Natural killer cell (primary cell): ENCODE results near the gene GSAP. TPM values are rescaled to one million over a fixed set of nuclear protein-coding genes. Genes with fewer than 3 reads are reported as not detected.

Experiments used
- ATAC-seq, 3 donors: fragments of 150-1000 bp in 2 of 3; fragments of 200-7000 bp in 1 of 3; cut with Tn5 transposase; 1 replicate in 1 of 3; 2 replicates in 2 of 3; pipeline ENCODE4 v1.10.0; 2021; ENCODE audit warnings: mild to moderate bottlenecking in 2 of 3, moderate library complexity in 2 of 3
- DNase-seq, 2 donors: peaks; one replicate each; pipeline versions ENCODE4 v3.0.0 to v3.0.0-alpha.2; 2013 to 2021; ENCODE audit warnings: mixed read lengths in 1 of 2
- H3K27ac ChIP-seq: one replicate; pipeline ENCODE4 v1.5.1; 2013; ENCODE audit warnings: mild to moderate bottlenecking, low read length
- H3K27me3 ChIP-seq: one replicate; pipeline ENCODE4 v1.6.1; 2013; ENCODE audit warnings: low read length; ENCODE audit not compliant: control insufficient read depth, insufficient read depth
- H3K36me3 ChIP-seq: one replicate; pipeline ENCODE4 v1.6.1; 2013; ENCODE audit warnings: low read length; ENCODE audit not compliant: control insufficient read depth, insufficient read depth
- H3K4me1 ChIP-seq: one replicate; pipeline ENCODE4 v1.6.1; 2013; ENCODE audit warnings: low read length; ENCODE audit not compliant: control insufficient read depth, insufficient read depth
- H3K4me3 ChIP-seq: one replicate; pipeline ENCODE4 v1.5.1; 2013; ENCODE audit warnings: low read length
- H3K9me3 ChIP-seq: one replicate; pipeline ENCODE4 v1.6.1; 2013; ENCODE audit warnings: low read length; ENCODE audit not compliant: control insufficient read depth, insufficient read depth
- H3K27ac Mint-ChIP-seq, 2 donors: one replicate each; pipeline ENCODE4 v1.8.0; 2022; ENCODE audit warnings: mild to moderate bottlenecking in 2 of 2, mixed read lengths in 2 of 2, moderate library complexity in 1 of 2
- H3K27me3 Mint-ChIP-seq, 2 donors: one replicate each; pipeline ENCODE4 v1.8.0; 2022; ENCODE audit warnings: low read depth in 2 of 2, mixed read lengths in 2 of 2
- H3K36me3 Mint-ChIP-seq: one replicate; pipeline ENCODE4 v1.8.0; 2022; ENCODE audit warnings: mixed read lengths
- H3K4me1 Mint-ChIP-seq, 2 donors: one replicate each; pipeline ENCODE4 v1.8.0; 2022; ENCODE audit warnings: mixed read lengths in 2 of 2
- H3K4me3 Mint-ChIP-seq: one replicate; pipeline ENCODE4 v1.8.0; 2022; ENCODE audit warnings: mild to moderate bottlenecking, moderate library complexity, mixed read lengths
- H3K9me3 Mint-ChIP-seq, 2 donors: one replicate each; pipeline ENCODE4 v1.8.0; 2022; ENCODE audit warnings: mixed read lengths in 2 of 2
- WGBS: methylation state at CpG from one replicate; pipeline ENCODE4 v1.1.7; 2013; ENCODE audit warnings: missing lambda C conversion rate; ENCODE audit not compliant: insufficient coverage; 5-methylcytosine and 5-hydroxymethylcytosine counted together
- intact Hi-C: fragments of 100-400 bp; cut with micrococcal nuclease; formaldehyde crosslinking; loops from one replicate; pipeline ENCODE4 v1.14.2; 2022
- total RNA-seq, 4 donors: library from RNA; stranded (reverse); fragments of 120-200 nt in 1 of 4; gene quantifications; one replicate each; pipeline versions ENCODE4 v1.2.3 to v1.2.4, GENCODE V29; 2013 to 2022
- TF ChIP-seq, protein P1 (sequence below): fragments of 200-600 bp; IDR thresholded peaks from one replicate; pipeline ENCODE4 v1.8.0; 2022; ENCODE audit warnings: antibody characterized with exemption

GSAP gene
- total RNA-seq, 3 donors from 2014 or later (not counting 1 experiment from before 2014, with no cell fraction given), result 202 to 302 (median 301) TPM

DNA sequence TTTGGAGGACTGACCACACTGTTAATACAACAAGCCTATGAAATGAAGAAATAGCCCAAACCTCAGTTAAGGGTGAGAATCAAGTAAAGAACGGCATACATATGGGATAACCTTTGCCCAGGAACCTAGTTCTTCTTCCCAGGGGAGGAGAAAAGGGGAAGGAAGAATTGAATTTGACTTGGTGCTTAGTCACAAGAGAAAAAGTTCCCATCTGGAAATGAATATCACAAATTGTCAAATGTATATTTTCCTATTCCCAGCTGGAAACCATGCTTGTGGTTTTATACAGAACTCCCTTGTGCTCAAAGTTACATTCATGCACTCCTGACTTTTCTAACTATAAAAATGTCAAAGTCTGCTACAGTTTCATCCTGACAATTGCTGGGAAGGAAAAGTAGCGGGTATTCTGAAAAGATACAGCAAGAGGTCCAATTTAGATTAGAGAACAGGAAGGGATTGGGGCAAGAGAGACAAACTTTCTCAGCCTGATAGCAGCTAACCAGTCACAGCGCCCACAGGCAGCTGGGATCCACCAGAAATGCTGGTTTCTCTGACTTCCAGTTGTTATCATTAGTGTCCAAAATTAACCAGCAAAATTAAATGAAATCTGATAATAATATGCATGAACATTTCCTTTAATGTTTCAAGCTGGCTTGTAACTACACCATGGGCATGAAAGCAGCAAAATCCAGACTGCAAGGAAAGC is 18.6 kb upstream of the GSAP start:
- H3K4me3 Mint-ChIP-seq, result no peak overlapping the region
- no peaks in the 10 kb centered on the region for H3K27me3 Mint-ChIP-seq
- H3K36me3 ChIP-seq, result no peaks in the 10 kb centered on the region
- H3K27ac Mint-ChIP-seq, result peak overlapping the region in 1 of 2 donors; percentile 17
- intact Hi-C loops, result no loop called here
- no peaks in the 10 kb centered on the region for H3K9me3 ChIP-seq
- H3K4me1 Mint-ChIP-seq, result peaks cover 5 to 14% of the 10 kb centered on the region in 2 donors
- no peaks in the 10 kb centered on the region for H3K4me1 ChIP-seq
- no peak for ATAC-seq
- no peak for DNase-seq
- TF ChIP-seq, protein P1, sequence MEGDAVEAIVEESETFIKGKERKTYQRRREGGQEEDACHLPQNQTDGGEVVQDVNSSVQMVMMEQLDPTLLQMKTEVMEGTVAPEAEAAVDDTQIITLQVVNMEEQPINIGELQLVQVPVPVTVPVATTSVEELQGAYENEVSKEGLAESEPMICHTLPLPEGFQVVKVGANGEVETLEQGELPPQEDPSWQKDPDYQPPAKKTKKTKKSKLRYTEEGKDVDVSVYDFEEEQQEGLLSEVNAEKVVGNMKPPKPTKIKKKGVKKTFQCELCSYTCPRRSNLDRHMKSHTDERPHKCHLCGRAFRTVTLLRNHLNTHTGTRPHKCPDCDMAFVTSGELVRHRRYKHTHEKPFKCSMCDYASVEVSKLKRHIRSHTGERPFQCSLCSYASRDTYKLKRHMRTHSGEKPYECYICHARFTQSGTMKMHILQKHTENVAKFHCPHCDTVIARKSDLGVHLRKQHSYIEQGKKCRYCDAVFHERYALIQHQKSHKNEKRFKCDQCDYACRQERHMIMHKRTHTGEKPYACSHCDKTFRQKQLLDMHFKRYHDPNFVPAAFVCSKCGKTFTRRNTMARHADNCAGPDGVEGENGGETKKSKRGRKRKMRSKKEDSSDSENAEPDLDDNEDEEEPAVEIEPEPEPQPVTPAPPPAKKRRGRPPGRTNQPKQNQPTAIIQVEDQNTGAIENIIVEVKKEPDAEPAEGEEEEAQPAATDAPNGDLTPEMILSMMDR, result no peak
- H3K36me3 Mint-ChIP-seq, result no peaks in the 10 kb centered on the region
- no peak overlapping the region for H3K4me3 ChIP-seq
- H3K27ac ChIP-seq, result no peak overlapping the region
- no peaks in the 10 kb centered on the region for H3K9me3 Mint-ChIP-seq
- H3K27me3 ChIP-seq, result no peaks in the 10 kb centered on the region
- WGBS, result 89% methylated on average over 3 of the region's 3 CpGs

DNA sequence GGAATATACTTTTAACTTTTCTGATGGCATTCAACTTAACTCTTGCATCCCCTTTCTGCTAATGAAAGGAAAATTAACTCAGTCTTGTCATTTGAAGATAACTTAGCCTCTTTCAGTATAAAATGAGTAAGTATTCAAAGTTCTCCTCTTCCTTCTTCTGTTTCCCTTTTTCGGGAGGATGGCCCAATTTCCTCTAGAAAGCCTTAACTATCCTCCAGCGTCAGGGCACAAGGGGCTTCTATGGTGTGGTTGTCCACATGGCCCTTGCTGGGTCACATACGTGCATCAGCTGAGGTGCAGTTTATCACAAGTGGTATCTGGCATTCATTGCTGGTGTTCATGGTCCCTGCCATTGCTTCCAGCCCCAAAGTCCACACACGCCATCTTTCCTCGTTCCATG is 17.8 kb upstream of the GSAP start:
- no peak for ATAC-seq
- Histone ChIP-seq H3K36me3 (no peaks in the 10 kb centered on the region), H3K9me3 (no peaks in the 10 kb centered on the region), H3K27ac (no peak overlapping the region), H3K4me1 (peaks cover under 1% of the 10 kb centered on the region), H3K4me3 (no peak overlapping the region), H3K27me3 (no peaks in the 10 kb centered on the region)
- TF ChIP-seq, protein P1, result no peak
- WGBS, result 92% methylated on average over 5 of the region's 5 CpGs
- H3K4me3 Mint-ChIP-seq, result no peak overlapping the region
- no peaks in the 10 kb centered on the region for H3K9me3 Mint-ChIP-seq
- intact Hi-C loops, result no loop called here
- H3K27ac Mint-ChIP-seq, result peak overlapping the region in 1 of 2 donors; percentile 17
- peaks cover 14 to 22% of the 10 kb centered on the region in 2 donors for H3K4me1 Mint-ChIP-seq
- no peaks in the 10 kb centered on the region for H3K36me3 Mint-ChIP-seq
- no peak for DNase-seq
- H3K27me3 Mint-ChIP-seq, result no peaks in the 10 kb centered on the region

DNA sequence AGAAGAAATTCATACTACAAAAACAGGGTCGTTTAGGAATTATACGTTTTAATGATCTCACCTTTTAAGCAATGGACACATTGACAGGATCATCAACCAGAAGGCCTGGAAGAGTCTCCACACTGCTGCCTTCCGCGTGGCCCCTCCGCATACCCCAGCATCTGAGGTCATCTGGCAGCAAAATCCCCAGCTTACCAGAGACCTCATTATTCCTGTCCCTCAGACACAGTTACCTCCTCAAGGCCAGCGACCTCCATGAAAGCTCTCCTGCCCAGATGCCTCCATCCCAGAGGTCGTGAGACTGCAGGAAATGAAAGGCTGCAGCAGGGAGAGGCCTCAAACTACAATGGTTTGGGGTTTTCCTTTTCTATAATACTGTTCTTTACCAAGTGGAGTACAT is 14.8 kb upstream of the GSAP start:
- peaks cover 29 to 37% of the 10 kb centered on the region in 2 donors for H3K4me1 Mint-ChIP-seq
- Histone ChIP-seq H3K9me3 (no peaks in the 10 kb centered on the region), H3K4me1 (peaks cover 16% of the 10 kb centered on the region), H3K27me3 (no peaks in the 10 kb centered on the region), H3K4me3 (no peak overlapping the region), H3K27ac (no peak overlapping the region), H3K36me3 (no peaks in the 10 kb centered on the region)
- no peaks in the 10 kb centered on the region for H3K36me3 Mint-ChIP-seq
- no peaks in the 10 kb centered on the region for H3K27me3 Mint-ChIP-seq
- no peak overlapping the region for H3K27ac Mint-ChIP-seq
- H3K9me3 Mint-ChIP-seq, result no peaks in the 10 kb centered on the region
- DNase-seq, result no peak
- intact Hi-C loops, result no loop called here
- 94% methylated on average over 7 of the region's 7 CpGs for WGBS
- no peak overlapping the region for H3K4me3 Mint-ChIP-seq
- ATAC-seq, result no peak
- TF ChIP-seq, protein P1, result no peak
